Nephron progenitor cell (in vitro differentiated cells): ENCODE measurements around the gene KRTCAP3.

Experiments used
- DNase-seq: peaks from one replicate; pipeline ENCODE4 v3.0.0; 2021
- H3K27ac Mint-ChIP-seq: 2 replicates; pipeline ENCODE4 v1.8.0; 2021; ENCODE audit warnings: mild to moderate bottlenecking, moderate library complexity, mixed read lengths
- H3K27me3 Mint-ChIP-seq: 2 replicates; pipeline ENCODE4 v1.8.0; 2021; ENCODE audit warnings: mild to moderate bottlenecking, low read depth, mixed read lengths; ENCODE audit not compliant: poor library complexity
- H3K36me3 Mint-ChIP-seq: 2 replicates; pipeline ENCODE4 v1.8.0; 2021; ENCODE audit warnings: low read depth, mixed read lengths
- H3K4me1 Mint-ChIP-seq: 2 replicates; pipeline ENCODE4 v1.8.0; 2021; ENCODE audit warnings: mixed read lengths
- H3K4me3 Mint-ChIP-seq: 2 replicates; pipeline ENCODE4 v1.8.0; 2021; ENCODE audit warnings: mild to moderate bottlenecking, moderate library complexity, mixed read lengths
- H3K9me3 Mint-ChIP-seq: 2 replicates; pipeline ENCODE4 v1.8.0; 2021; ENCODE audit warnings: mild to moderate bottlenecking, moderate library complexity, mixed read lengths
- TF ChIP-seq, protein P1 (sequence below): fragments of 200-600 bp; sonication (generic); IDR thresholded peaks from 2 replicates; pipeline ENCODE4 v1.5.0; 2021; ENCODE audit warnings: antibody characterized with exemption

Gene KRTCAP3, protein sequence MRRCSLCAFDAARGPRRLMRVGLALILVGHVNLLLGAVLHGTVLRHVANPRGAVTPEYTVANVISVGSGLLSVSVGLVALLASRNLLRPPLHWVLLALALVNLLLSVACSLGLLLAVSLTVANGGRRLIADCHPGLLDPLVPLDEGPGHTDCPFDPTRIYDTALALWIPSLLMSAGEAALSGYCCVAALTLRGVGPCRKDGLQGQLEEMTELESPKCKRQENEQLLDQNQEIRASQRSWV

DNA sequence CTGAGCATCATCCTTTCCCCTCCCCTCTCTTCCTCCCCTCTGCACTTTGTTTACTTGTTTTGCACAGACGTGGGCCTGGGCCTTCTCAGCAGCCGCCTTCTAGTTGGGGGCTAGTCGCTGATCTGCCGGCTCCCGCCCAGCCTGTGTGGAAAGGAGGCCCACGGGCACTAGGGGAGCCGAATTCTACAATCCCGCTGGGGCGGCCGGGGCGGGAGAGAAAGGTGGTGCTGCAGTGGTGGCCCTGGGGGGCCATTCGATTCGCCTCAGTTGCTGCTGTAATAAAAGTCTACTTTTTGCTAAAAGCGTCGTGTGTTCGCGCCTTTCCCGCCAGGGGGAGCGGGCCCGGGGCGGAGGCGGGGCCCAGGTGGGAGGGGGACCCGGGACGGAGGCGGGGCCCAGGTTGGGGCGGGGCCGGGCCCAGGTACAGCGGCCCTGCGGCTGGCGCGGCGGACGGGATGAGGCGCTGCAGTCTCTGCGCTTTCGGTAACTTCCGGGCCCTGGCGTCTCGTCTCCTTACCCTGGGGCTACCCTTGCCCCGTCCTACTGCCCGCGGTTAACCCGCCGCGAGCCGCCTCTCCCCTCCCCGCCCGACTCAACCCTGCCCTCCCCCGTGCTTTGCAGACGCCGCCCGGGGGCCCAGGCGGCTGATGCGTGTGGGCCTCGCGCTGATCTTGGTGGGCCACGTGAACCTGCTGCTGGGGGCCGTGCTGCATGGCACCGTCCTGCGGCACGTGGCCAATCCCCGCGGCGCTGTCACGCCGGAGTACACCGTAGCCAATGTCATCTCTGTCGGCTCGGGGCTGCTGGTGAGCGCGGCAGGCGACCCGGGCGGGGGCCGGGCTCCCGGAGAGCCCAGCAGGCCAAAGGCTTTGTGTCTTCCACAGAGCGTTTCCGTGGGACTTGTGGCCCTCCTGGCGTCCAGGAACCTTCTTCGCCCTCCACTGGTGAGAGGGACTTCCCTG lies at the start of gene KRTCAP3:
TSS of gene KRTCAP3 (plus strand) at position 424 of the 962 bp plus-strand sequence. CDS start at position 456, 32 bp downstream.
- peaks cover 59% of the 10 kb centered on the region for H3K36me3 Mint-ChIP-seq
- DNase-seq, result peak; percentile 76
- H3K27ac Mint-ChIP-seq, result peak within 1 kb of the TSS; percentile 74
- H3K27me3 Mint-ChIP-seq, result no peaks in the 10 kb centered on the region
- H3K4me1 Mint-ChIP-seq, result peaks cover 27% of the 10 kb centered on the region
- TF ChIP-seq, protein P1, sequence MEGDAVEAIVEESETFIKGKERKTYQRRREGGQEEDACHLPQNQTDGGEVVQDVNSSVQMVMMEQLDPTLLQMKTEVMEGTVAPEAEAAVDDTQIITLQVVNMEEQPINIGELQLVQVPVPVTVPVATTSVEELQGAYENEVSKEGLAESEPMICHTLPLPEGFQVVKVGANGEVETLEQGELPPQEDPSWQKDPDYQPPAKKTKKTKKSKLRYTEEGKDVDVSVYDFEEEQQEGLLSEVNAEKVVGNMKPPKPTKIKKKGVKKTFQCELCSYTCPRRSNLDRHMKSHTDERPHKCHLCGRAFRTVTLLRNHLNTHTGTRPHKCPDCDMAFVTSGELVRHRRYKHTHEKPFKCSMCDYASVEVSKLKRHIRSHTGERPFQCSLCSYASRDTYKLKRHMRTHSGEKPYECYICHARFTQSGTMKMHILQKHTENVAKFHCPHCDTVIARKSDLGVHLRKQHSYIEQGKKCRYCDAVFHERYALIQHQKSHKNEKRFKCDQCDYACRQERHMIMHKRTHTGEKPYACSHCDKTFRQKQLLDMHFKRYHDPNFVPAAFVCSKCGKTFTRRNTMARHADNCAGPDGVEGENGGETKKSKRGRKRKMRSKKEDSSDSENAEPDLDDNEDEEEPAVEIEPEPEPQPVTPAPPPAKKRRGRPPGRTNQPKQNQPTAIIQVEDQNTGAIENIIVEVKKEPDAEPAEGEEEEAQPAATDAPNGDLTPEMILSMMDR, result peak; percentile 44
- H3K9me3 Mint-ChIP-seq, result no peaks in the 10 kb centered on the region
- H3K4me3 Mint-ChIP-seq, result peak within 1 kb of the TSS; percentile 65

DNA sequence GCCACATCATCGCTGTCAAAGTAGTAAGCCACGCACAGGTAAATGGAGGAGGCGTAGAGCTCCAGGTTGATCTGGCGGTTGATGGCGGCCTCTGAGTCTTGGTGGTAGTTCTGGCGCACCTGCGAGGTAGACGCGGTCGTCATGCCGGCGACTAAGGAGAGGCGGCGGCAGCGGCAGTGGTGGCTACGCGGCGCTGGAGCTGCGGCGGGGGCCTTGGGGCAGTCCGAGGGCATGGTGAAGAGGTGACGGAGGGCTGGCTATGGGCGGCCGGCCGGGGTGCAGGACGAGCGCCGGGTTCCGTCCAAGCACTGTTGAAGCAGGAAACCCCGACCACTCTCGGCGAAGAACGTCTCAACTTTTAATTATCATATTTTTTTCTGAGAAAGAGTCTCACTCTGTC lies 49.0 kb upstream of the KRTCAP3 start:
- TF ChIP-seq, protein P1, result no peak
- peaks cover 8% of the 10 kb centered on the region for H3K27me3 Mint-ChIP-seq
- H3K4me1 Mint-ChIP-seq, result no peaks in the 10 kb centered on the region
- DNase-seq, result no peak
- no peak overlapping the region for H3K4me3 Mint-ChIP-seq
- no peaks in the 10 kb centered on the region for H3K9me3 Mint-ChIP-seq
- H3K27ac Mint-ChIP-seq, result no peak overlapping the region
- peaks cover 56% of the 10 kb centered on the region for H3K36me3 Mint-ChIP-seq

DNA sequence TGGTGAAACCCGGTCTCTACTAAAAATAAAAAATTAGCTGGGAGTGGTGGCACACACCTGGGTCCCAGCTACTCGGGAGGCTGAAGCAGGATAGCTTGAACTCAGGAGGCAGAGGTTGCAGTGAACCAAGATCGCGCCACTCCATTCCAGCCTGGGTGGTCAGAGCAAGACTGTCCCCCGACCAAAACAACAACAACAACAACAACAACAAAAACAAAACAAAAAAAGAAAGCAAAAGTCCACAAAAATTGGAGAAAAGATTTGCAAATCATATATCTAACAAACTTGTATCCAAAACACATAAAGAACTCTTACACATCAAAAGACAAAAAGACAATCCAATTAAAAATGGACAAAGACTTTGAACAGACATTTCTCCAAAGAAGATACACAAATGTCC lies 43.2 kb upstream of the KRTCAP3 start:
- H3K4me3 Mint-ChIP-seq, result no peak overlapping the region
- peaks cover 54% of the 10 kb centered on the region for H3K36me3 Mint-ChIP-seq
- DNase-seq, result no peak
- no peaks in the 10 kb centered on the region for H3K4me1 Mint-ChIP-seq
- H3K27ac Mint-ChIP-seq, result peak overlapping the region; percentile 59
- H3K27me3 Mint-ChIP-seq, result no peaks in the 10 kb centered on the region
- peaks cover 4% of the 10 kb centered on the region for H3K9me3 Mint-ChIP-seq
- TF ChIP-seq, protein P1, result no peak

DNA sequence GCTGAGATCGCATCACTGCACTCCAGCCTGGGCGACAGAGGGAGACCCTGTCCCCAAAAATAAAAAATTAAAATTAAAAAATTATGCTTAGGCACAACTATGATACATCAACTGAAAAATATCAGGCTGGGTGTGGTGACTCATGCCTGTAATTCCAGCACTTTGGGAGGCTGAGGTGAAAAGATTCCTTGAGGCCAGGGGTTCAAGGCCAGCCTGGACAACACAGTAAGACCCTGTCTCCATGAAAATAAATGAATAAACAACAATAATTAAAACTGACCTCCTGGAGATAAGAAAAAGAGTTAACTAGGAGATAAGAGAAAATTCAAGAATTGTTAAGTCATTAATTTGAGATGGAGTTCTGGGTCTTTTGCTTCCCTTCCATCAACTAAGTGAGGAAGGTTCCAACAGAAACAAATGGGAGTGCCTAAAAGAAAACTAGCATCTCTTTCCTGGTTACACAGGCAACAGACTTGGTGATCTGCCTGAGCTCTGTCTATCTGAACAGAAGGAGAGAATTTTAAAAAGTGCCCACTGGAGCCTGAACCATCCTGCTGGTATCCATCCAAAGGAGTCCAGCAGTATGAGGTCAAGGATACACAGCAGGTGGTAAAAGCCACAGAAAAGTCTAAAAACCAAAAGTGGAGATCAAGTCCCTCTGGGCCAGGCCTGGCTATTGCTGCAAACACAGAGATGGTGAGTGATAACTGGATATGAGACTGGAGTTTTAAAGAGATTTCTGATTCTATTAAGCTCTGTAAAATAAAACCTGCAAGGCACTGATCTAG lies 41.6 kb upstream of the KRTCAP3 start:
- Mint-ChIP-seq H3K4me3 (no peak overlapping the region), H3K27me3 (no peaks in the 10 kb centered on the region), H3K9me3 (peaks cover 4% of the 10 kb centered on the region), H3K36me3 (peaks cover 48% of the 10 kb centered on the region), H3K4me1 (no peaks in the 10 kb centered on the region), H3K27ac (peak overlapping the region; percentile 74)
- no peak for DNase-seq
- TF ChIP-seq, protein P1, result no peak

DNA sequence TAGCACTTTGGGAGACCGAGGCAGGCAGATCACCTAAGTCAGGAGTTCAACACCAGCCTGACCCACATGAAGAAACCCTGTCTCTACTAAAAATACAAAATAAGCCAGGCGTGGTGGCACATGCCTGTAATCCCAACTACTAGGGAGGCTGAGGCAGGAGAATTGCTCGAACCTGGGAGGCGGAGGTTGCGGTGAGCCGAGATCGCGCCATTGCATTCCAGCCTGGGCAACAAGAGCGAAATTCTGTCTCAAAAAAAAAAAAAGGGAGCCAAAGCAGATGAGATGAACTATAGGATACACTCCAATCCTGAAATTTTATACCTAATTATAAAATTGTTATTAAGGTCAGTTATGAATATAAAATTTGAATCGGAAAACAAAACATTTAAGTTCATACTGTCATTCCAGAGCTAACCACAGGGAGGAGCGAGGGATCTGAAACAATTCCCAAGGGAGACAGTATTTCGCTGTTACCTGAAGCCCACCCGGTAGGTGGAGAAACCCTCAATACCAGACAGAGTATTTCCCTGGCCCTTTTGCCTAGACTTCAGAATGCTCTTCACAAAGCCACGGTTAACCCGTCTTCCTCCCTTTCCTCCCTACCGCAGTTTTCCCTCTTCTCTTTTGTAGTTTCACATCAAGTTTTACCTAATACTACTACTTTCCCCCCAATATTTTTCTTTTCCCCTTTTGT lies 34.2 kb upstream of the KRTCAP3 start:
- peaks cover 18% of the 10 kb centered on the region for H3K27me3 Mint-ChIP-seq

More for the DNA sequence above, 34.2 kb upstream of the KRTCAP3 start:
- peak; percentile 31 for DNase-seq
- peaks cover 9% of the 10 kb centered on the region for H3K9me3 Mint-ChIP-seq
- TF ChIP-seq, protein P1, result peak; percentile 63
- H3K4me1 Mint-ChIP-seq, result peaks cover 39% of the 10 kb centered on the region
- peaks cover 33% of the 10 kb centered on the region for H3K36me3 Mint-ChIP-seq
- peak overlapping the region; percentile 85 for H3K4me3 Mint-ChIP-seq
- H3K27ac Mint-ChIP-seq, result peak overlapping the region; percentile 22
